HG03432 (cell line): ENCODE data around the gene MAP3K5.
"Not testable (repeated sequence)": the region's sequence is repeated elsewhere in the genome, so short reads cannot be mapped to it uniquely, and the experiment has no call there.

ENCODE experiments used
- ATAC-seq: cut with Tn5 transposase; IDR thresholded peaks from one replicate; pipeline ENCODE4 v1.9.1; 2021; ENCODE audit warnings: mild to moderate bottlenecking, moderate library complexity; ENCODE audit not compliant: unreplicated experiment

MAP3K5 gene

GRCh38 chr6:136726837-136727557 lies 65.3 kb downstream of the MAP3K5 start:
- no peak for ATAC-seq

GRCh38 chr6:136725124-136725523 lies 67.2 kb downstream of the MAP3K5 start:
- no peak for ATAC-seq

DNA sequence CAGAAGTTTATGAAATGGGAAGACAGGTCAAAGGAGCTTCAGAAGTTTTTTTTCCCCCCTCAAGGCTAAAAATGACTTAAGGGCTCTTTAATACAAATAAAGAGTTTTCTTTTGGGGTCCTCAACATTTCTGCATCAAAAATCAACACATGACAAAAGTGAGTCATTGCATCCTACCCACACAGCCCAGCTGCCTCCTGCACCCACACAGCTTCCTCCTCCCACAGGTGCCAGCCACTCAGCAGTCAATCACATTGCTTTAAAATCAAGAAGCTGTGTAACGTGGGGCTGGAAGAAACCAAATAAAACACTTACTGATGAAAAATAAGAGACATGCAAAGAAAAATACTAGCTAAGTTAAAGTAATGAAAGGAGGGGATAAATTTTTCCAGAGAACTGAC lies 68.5 kb downstream of the MAP3K5 start:
- ATAC-seq: peak; percentile 55

- no peak for ATAC-seq
Measured at GRCh38 chr6:136721467-136721866, 70.8 kb downstream of the MAP3K5 start.

DNA sequence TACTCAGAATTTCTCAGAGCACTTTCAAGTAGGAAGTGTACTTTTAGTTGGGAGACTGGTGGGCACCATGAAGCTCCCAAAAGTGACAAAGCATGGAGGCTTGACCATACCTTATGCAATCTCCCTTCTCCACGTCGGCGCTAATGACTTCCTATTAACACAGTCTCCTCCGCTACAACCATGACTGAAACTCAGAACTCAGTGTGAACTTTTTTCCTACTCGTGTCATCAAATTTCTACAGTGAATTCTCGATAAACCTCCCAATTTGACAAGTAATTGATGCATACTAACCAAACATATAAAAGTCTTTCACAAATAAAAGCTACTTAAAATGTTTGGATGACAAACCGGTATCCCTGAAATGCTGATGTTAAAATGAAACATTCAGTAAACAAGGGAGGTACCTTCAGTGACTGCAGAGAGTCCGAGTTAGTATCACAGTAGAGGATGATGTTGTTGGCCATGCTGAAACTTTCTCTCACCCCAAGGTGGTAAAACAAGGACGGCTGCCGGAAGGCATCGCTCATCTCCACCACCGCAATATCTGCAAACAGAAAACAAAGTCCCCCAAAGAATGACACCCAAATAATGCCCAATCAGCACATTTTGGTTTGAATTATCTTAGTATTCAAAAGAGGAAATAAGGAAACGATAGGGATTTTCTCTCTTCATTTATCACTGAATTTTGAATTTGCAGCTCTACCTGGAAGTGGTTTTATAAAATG lies 72.1 kb downstream of the MAP3K5 start:
- peak; percentile 64 for ATAC-seq

- ATAC-seq: peak; percentile 42
Measured at GRCh38 chr6:136719280-136720044, 72.8 kb downstream of the MAP3K5 start.

DNA sequence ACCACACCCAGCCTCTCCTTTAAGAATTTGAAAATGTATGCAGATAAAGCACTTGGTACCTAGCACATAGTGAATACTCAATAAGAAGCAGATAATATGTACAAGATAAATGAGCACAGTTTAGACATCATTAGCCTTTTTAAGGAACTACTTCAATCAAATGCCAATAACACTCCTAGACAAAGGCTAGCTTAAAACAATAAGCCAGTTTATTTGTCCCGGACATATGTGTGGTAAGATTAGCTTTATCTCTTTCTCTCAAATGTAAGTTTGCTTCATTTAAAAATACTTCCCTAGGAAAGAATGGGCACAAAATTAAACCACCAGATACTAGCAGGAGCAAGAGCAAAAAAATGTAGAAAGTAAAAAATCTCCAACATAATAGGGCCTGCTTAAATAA lies 73.8 kb downstream of the MAP3K5 start:
- ATAC-seq: no peak

GRCh38 chr6:136717716-136717990 lies 74.6 kb downstream of the MAP3K5 start:
- no peak for ATAC-seq

- ATAC-seq: peak; percentile 46
Measured at GRCh38 chr6:136716917-136717715, 75.2 kb downstream of the MAP3K5 start.

- ATAC-seq: not testable (repeated sequence)
Measured at GRCh38 chr6:136712642-136713041, 79.6 kb downstream of the MAP3K5 start.

DNA sequence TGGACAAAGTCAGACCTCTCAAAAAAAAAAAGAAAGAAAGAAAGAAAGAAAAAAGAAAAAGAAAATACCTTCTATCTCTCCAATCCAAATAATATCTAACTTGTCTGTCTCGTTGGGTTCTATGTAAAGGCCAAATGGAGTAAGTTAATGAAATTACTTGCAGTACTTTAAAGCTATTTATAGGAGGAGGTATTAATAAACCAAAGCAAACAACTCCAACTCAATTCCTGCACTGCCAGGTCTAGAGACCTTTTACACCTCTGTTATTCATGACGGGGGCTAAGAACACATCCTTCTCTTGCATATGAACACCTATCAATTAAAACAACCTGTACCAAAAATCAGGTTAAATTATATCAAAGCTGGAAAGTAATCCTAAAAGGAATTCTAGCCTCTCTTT lies 80.6 kb downstream of the MAP3K5 start:
- ATAC-seq: no peak

DNA sequence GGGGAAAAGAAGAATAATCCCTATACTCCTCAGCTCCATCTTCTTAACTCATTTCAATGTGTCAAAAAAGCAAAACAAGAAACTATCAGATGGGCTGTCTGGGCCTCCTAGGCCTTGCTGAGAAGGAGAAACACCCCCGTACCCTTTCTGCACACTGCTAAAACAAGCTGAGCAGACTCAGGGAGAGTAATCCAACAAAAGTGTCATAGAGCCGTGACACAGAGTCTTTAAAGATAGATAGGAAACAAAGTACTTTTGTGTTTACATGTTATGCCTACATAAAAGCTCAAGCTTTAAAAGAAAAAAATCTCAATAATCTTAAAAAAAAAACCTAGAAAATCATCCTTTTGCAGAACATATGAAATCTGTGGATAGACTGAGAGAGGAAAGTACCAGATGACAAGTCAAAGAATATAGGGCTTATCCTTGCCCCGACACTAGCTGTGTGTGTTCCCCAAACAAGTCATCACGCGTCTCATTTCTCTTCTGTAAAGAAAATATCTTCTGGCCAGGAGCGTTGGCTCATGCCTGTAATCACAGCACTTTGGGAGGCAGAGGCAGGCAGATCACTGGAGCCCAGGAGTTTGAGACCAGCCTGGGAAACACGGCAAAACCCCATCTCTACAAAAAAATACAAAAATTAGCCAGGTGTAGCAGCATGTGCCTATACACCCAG lies 81.3 kb downstream of the MAP3K5 start:
- ATAC-seq: no peak

DNA sequence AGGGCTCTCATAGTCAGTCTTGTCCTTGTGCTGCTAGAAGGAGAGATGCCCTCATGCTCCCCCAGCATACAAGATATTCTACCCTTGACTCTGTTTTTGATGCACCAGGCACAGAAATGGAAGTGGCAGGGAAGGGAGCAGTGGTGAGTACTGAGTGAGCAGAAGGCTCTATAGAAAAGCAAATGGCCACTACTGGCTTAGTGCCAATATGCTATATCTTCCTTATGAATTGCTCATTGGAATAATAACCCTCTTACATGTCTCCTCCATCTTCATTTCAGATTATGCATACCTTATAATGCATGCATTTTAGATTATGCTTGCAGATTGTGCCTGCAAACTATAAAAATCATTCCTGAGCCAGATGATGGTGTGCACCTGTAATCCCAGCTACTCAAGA lies 82.8 kb downstream of the MAP3K5 start:
- ATAC-seq: no peak

DNA sequence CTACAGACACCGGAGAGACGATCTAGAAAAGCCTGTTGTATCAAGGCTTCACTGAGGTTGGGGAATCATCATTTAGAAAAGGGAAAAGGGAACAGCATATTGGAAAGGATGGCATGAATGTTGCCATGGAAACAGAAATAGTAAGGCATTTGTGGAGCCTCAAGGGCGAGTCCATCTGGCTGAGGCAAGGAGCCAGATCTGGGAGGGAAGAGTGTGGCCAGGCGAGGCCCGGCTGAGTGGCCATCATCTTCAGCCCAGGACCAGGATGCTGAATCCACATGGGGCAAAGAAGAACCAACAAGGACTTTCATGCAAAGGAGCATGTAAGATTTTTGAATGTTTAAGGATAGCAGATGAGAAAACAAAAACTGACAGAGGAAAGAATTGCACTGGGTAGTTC lies 85.8 kb downstream of the MAP3K5 start:
- no peak for ATAC-seq

DNA sequence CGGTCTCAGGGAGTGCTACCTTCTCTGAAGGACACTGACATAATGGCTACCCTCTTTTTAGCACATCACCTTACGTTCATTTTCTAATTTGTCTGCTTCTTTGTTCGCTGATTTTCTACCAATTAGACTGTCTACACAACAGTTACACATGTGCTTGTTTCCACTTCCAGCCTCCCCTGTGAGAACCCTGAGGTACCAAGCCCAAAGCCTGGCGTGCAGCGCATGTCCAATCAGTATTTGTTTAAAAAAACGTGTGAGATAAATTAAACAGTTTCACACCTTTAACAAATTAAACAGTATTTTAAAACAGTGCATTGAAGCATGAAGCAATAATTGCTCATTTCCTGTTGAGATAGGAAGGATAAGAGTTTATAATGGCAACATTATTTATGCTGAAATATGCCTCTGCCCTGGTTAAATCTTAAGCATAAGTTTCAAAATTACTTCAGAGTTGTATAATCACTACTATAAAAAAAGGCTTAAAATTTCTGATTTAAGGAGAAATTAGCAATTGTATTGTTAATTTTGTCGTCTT lies 88.9 kb downstream of the MAP3K5 start:
- ATAC-seq: no peak

- ATAC-seq: no peak
Measured at GRCh38 chr6:136701045-136701444, 91.2 kb downstream of the MAP3K5 start.

- ATAC-seq: no peak
Measured at GRCh38 chr6:136699358-136699757, 92.9 kb downstream of the MAP3K5 start.

DNA sequence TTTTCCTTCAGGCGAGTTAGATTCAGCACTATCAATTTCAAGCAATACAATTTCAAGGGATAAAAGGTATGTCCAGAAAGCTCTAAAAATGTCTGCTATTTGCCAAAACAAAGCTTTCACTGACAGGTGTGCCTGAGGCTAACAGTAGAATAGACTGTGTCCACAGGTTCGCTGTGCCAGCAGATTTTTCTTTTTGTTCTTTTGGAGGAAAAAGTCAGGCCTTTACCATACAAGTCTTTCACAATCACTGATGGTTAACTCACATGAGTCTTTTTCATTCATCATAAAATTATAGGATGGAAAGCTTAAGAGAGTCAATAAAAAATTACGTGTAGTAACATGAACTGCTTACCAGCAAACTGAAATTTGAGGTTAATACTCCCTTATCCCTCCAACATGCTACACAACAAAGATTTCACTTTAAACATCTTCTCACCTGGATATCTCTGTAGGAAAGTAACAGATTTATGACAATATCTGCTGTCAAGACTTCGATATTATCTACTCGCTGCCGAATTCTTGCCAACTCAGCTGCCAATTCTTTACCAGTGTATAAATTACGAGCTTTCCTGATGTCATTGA lies 95.4 kb downstream of the MAP3K5 start:
- no peak for ATAC-seq

DNA sequence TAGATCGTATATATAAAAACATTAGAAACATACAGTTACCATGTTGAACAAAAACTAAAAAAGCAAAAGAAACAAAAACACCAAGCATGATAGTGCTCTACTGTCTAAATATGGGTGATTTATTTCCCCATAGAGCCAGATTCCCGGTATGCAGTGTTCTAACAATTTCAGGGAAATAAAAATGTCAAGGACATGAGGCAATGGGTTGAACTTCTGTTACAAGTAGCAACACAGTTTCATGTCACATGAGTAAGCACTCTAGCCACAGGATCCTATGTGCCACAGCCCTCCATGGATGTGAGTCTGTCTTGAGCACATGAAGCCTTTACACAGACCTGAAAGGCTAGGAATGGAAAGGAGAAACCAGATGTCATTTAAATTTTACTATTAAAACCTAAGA lies 96.0 kb downstream of the MAP3K5 start:
- ATAC-seq: no peak

GRCh38 chr6:136695412-136695811 lies 96.9 kb downstream of the MAP3K5 start:
- no peak for ATAC-seq
